Measurements from ENCODE around the gene ZFR.
"Not testable (repeated sequence)": the region's sequence is repeated elsewhere in the genome, so short reads cannot be mapped to it uniquely, and the experiment has no call there.

Gene ZFR

GRCh38 chr5:32358611-32359010 lies 85.9 kb downstream of the ZFR start:
- no peak for DNase-seq (ENCODE audit: low read depth in 3 of 3)

- no peak for DNase-seq (ENCODE audit: low read depth in 3 of 3)
Measured at GRCh38 chr5:32357658-32358057, 86.9 kb downstream of the ZFR start.

- no peak for DNase-seq (ENCODE audit: low read depth in 3 of 3)
Measured at GRCh38 chr5:32355686-32356085, 88.9 kb downstream of the ZFR start.

GRCh38 chr5:32353420-32353819 lies 91.1 kb downstream of the ZFR start:
- DNase-seq (ENCODE audit: low read depth in 3 of 3): no peak

- DNase-seq (ENCODE audit: low read depth in 3 of 3): no peak
Measured at GRCh38 chr5:32352685-32353084, 91.9 kb downstream of the ZFR start.

GRCh38 chr5:32346869-32347268 lies 97.7 kb downstream of the ZFR start:
- no peak for DNase-seq (ENCODE audit: low read depth in 3 of 3)

- no peak for DNase-seq (ENCODE audit: low read depth in 3 of 3)
Measured at GRCh38 chr5:32343058-32343672, 101.4 kb downstream of the ZFR start.

GRCh38 chr5:32342656-32343055 lies 101.9 kb downstream of the ZFR start:
- no peak for DNase-seq (ENCODE audit: low read depth in 3 of 3)

- DNase-seq (ENCODE audit: low read depth in 3 of 3): no peak
Measured at GRCh38 chr5:32339878-32340277, 104.7 kb downstream of the ZFR start.

GRCh38 chr5:32339198-32339597 lies 105.3 kb downstream of the ZFR start:
- DNase-seq (ENCODE audit: low read depth in 3 of 3): no peak

- no peak for DNase-seq (ENCODE audit: low read depth in 3 of 3)
Measured at GRCh38 chr5:32332966-32333365, 111.6 kb downstream of the ZFR start.

GRCh38 chr5:32332361-32332760 lies 112.2 kb downstream of the ZFR start:
- no peak for DNase-seq (ENCODE audit: low read depth in 3 of 3)

GRCh38 chr5:32331935-32332274 lies 112.6 kb downstream of the ZFR start:
- no peak for DNase-seq (ENCODE audit: low read depth in 3 of 3)

GRCh38 chr5:32331217-32331934 lies 113.2 kb downstream of the ZFR start:
- no peak for DNase-seq (ENCODE audit: low read depth in 3 of 3)

- DNase-seq (ENCODE audit: low read depth in 3 of 3): no peak
Measured at GRCh38 chr5:32330126-32330971, 114.2 kb downstream of the ZFR start.

GRCh38 chr5:32329395-32329834 lies 115.1 kb downstream of the ZFR start:
- DNase-seq (ENCODE audit: low read depth in 3 of 3): peak; percentile 26 to 38 (median 33)

- DNase-seq (ENCODE audit: low read depth in 3 of 3): no peak
Measured at GRCh38 chr5:32326216-32326772, 118.2 kb downstream of the ZFR start.

GRCh38 chr5:32325616-32326015 lies 118.9 kb downstream of the ZFR start:
- DNase-seq (ENCODE audit: low read depth in 3 of 3): no peak

GRCh38 chr5:32325062-32325461 lies 119.5 kb downstream of the ZFR start:
- DNase-seq (ENCODE audit: low read depth in 3 of 3): no peak

- DNase-seq (ENCODE audit: low read depth in 3 of 3): no peak
Measured at GRCh38 chr5:32323741-32324140, 120.8 kb downstream of the ZFR start.

- no peak for DNase-seq (ENCODE audit: low read depth in 3 of 3)
Measured at GRCh38 chr5:32322882-32323281, 121.7 kb downstream of the ZFR start.

- not testable (repeated sequence) for DNase-seq (ENCODE audit: low read depth in 3 of 3)
Measured at GRCh38 chr5:32321787-32322186, 122.8 kb downstream of the ZFR start.

Data from stimulated activated CD4-positive, alpha-beta T cell treated with anti-CD3 and anti-CD28 coated beads, TNF-alpha, amount 100 ng/mL, for 48 hours (primary cell).